ENCODE data around the gene HPGD.

Gene HPGD

DNA sequence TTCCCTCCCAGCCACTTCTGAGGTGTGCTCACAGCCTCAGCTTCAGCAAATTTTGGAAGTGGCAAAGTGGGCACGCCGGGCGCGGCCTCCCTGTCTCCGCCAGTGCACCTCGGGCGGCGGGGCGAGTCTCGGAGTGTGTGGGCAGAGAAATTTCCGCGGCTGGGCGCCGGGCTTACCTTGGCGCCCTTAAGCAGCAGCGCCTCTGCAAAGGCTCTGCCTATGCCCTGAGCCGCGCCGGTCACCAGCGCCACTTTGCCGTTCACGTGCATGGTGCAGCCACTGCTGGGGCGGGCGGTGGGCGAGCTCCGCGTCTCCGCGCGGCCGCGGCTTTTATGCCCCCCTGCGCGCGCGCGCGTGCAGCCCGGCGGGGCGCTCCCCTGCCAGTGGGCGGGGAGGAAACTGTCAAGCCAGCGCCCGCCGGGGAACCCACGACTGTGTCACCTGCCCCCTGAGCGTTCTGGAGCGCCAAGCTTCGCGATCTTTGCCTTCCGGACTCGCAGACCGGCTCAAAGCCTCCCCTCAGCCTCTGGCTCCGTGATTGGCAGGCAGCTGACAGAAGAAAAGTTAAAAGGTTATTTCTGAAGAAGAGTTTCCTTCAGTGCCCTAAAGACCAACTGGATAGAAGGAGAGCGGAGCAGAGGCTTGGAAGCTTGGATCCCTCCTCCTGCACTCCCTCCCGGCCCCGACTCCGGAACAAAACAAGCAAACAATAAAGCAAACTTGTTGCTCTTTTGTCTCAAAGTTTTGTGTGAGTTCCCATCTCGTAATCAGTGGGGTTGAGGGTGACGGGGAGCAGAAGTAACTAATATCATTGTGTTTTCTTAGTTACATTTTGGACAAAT is at the start of gene HPGD:
TSS of gene HPGD (minus strand) at position 306 of the 842 bp plus-strand sequence. CDS start at position 269, 37 bp downstream.
- H3K4me1 Mint-ChIP-seq: peaks cover 20% of the 10 kb centered on the region
- no peaks in the 10 kb centered on the region for H3K36me3 Mint-ChIP-seq (ENCODE audit: low read depth)
- H3K27ac Mint-ChIP-seq: no peak within 1 kb of the TSS
- ATAC-seq (peak; percentile 86), DNase-seq (peak; percentile 63)
- H3K27me3 Mint-ChIP-seq: peaks cover 36% of the 10 kb centered on the region
- H3K4me3 Mint-ChIP-seq: peak within 1 kb of the TSS; percentile 81
- H3K9me3 Mint-ChIP-seq: no peaks in the 10 kb centered on the region

DNA sequence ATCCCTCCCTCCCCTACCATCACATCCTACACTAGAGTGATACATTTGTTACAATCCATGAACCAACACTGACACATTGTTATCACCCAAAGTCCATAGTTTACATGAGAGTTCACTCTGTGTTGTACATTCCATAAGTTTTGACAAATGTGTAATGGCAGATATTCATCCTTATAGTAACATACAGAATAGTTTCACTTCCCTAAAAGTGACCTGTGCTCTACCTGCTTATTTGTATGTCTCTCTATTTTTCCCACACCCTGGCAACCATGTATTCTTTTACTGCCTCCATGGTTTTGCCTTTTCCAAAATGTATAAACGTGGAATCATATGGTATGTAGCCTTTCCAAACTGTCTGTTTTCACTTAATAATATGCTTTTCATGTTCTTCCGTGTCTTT is 42.2 kb upstream of the HPGD start:
- Mint-ChIP-seq H3K4me1 (no peaks in the 10 kb centered on the region), H3K27me3 (no peaks in the 10 kb centered on the region), H3K9me3 (no peaks in the 10 kb centered on the region), H3K27ac (no peak overlapping the region), H3K36me3 (ENCODE audit: low read depth) (no peaks in the 10 kb centered on the region), H3K4me3 (no peak overlapping the region)
- no peak for DNase-seq
- ATAC-seq: no peak

DNA sequence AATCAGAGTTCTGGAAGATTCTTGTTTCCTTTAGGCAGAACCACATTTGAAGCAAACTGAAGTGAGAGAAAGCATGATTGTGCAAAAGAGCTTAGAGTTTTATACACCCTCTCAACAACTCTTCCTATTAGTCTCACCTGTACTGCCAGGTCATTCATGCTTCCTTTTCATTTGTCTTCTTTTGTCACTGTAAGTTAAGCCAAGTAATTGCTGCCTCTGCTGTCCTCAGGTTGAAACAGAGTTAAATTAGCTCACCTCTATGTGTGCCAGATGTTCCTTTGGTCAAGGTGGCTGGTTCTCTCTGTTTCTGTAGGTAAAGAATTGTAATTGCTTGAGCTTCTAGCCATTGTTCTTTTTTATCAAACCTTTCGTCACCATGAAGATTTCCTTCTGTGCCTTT is 41.1 kb upstream of the HPGD start:
- H3K4me1 Mint-ChIP-seq: no peaks in the 10 kb centered on the region
- no peaks in the 10 kb centered on the region for H3K27me3 Mint-ChIP-seq
- ATAC-seq: no peak
- DNase-seq: no peak
- no peak overlapping the region for H3K4me3 Mint-ChIP-seq
- H3K27ac Mint-ChIP-seq: no peak overlapping the region
- H3K9me3 Mint-ChIP-seq: no peaks in the 10 kb centered on the region
- no peaks in the 10 kb centered on the region for H3K36me3 Mint-ChIP-seq (ENCODE audit: low read depth)

GRCh38 chr4:174561560-174561959 is 39.3 kb upstream of the HPGD start:
- Mint-ChIP-seq H3K27ac (no peak overlapping the region), H3K36me3 (ENCODE audit: low read depth) (no peaks in the 10 kb centered on the region), H3K4me3 (no peak overlapping the region), H3K4me1 (no peaks in the 10 kb centered on the region), H3K9me3 (no peaks in the 10 kb centered on the region), H3K27me3 (no peaks in the 10 kb centered on the region)
- no peak for DNase-seq
- ATAC-seq: no peak

DNA sequence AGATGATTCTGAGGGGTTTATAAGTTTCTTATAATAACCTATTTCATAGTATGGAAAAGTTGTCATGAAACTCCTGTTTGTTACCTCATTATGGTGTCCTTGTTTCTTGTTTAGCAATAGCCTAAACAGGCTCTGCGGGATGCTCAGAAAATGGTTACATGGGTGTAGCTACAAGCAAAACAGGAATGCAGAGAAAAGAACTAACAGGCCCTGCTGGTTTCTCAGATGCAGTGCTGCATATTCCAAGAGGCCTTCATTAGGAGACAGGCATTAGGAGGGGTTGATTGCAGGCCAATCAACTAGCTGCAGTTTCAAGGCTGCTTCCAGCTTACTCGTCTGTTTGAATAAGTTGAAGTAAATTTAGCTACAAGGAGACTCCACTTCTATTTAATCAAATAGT is 37.6 kb upstream of the HPGD start:
- Mint-ChIP-seq H3K27me3 (no peaks in the 10 kb centered on the region), H3K36me3 (ENCODE audit: low read depth) (no peaks in the 10 kb centered on the region), H3K9me3 (no peaks in the 10 kb centered on the region), H3K4me3 (no peak overlapping the region), H3K4me1 (no peaks in the 10 kb centered on the region), H3K27ac (no peak overlapping the region)
- no peak for DNase-seq
- no peak for ATAC-seq

GRCh38 chr4:174555789-174556630 is 33.7 kb upstream of the HPGD start:
- no peaks in the 10 kb centered on the region for H3K27me3 Mint-ChIP-seq
- ATAC-seq: no peak
- H3K27ac Mint-ChIP-seq: no peak overlapping the region
- H3K4me3 Mint-ChIP-seq: no peak overlapping the region
- no peaks in the 10 kb centered on the region for H3K9me3 Mint-ChIP-seq
- H3K4me1 Mint-ChIP-seq: no peaks in the 10 kb centered on the region
- H3K36me3 Mint-ChIP-seq (ENCODE audit: low read depth): no peaks in the 10 kb centered on the region
- no peak for DNase-seq

DNA sequence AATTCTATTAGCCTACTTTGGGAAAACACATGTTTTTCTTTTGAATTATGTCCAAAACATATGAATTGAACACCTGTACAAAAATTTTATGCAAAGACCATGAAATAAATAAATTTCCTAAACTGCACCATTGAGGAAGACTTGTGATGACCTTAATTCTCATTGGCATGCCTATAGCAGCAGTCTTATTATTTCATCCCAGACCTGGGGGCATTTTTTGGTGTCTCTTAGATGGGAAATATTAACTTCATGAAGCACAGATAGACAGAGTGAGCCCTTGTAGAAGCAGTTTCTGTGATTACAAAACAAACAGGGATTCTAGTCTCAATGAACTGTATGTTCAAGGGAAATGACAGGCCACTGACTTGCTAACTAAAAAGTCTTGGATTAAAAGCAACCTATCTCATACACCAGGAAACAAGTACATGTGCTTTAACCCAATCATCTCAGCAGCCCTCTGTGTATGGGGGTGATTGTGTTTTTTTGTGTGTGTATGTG is 32.0 kb upstream of the HPGD start:
- no peak for ATAC-seq
- no peaks in the 10 kb centered on the region for H3K4me1 Mint-ChIP-seq
- no peaks in the 10 kb centered on the region for H3K36me3 Mint-ChIP-seq (ENCODE audit: low read depth)
- H3K27me3 Mint-ChIP-seq: no peaks in the 10 kb centered on the region
- H3K27ac Mint-ChIP-seq: no peak overlapping the region
- peaks cover 3% of the 10 kb centered on the region for H3K9me3 Mint-ChIP-seq
- no peak for DNase-seq
- no peak overlapping the region for H3K4me3 Mint-ChIP-seq

DNA sequence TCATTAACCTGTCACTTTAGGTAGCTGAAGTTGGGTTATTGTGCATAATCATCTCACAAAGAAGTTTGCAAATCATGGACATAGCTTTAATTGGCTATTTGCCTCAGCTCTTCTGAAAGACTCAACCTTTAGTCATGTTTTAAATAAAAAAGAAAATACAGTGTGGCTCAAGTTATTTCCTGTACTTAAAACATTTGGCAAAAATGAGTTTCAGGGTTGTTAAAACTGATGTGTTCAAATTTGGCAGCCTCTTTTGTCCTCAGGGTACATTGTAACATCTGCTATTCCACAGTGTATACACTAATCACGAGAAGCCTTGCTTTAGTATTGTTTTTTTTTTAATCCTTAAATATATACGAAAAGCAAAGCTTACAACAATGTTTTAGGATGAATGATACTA is 31.5 kb upstream of the HPGD start:
- Mint-ChIP-seq H3K4me1 (no peaks in the 10 kb centered on the region), H3K4me3 (no peak overlapping the region), H3K36me3 (ENCODE audit: low read depth) (no peaks in the 10 kb centered on the region), H3K27ac (no peak overlapping the region), H3K9me3 (peaks cover 3% of the 10 kb centered on the region), H3K27me3 (no peaks in the 10 kb centered on the region)
- DNase-seq (no peak), ATAC-seq (no peak)

DNA sequence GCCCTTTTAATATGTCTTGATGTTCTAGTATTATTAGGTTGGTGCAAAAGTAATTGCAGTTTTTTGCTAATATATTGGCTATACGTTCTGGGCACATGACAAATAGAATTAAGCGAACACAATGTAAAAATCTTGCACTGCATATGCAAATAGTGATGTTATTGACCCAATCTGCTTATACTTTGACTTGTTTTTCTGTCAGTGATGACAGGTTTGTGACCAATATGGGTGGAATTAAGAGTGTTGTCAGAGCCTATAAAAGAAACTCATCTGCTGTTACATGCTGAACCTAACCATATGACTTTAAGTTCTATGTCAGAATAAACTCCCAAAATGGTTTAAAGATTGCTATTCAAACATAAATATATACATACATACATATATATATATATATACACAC is 30.7 kb upstream of the HPGD start:
- no peaks in the 10 kb centered on the region for H3K27me3 Mint-ChIP-seq
- no peak for ATAC-seq
- no peaks in the 10 kb centered on the region for H3K4me1 Mint-ChIP-seq

GRCh38 chr4:174550541-174550940 is 28.3 kb upstream of the HPGD start:
- Mint-ChIP-seq H3K4me1 (no peaks in the 10 kb centered on the region), H3K27ac (no peak overlapping the region), H3K27me3 (no peaks in the 10 kb centered on the region), H3K4me3 (no peak overlapping the region), H3K36me3 (ENCODE audit: low read depth) (peaks cover 1% of the 10 kb centered on the region), H3K9me3 (peaks cover 14% of the 10 kb centered on the region)
- no peak for DNase-seq
- ATAC-seq: no peak

More for the DNA sequence above, 30.7 kb upstream of the HPGD start:
- no peak overlapping the region for H3K4me3 Mint-ChIP-seq
- no peak overlapping the region for H3K27ac Mint-ChIP-seq
- DNase-seq: no peak
- no peaks in the 10 kb centered on the region for H3K36me3 Mint-ChIP-seq (ENCODE audit: low read depth)
- H3K9me3 Mint-ChIP-seq: peaks cover 6% of the 10 kb centered on the region

DNA sequence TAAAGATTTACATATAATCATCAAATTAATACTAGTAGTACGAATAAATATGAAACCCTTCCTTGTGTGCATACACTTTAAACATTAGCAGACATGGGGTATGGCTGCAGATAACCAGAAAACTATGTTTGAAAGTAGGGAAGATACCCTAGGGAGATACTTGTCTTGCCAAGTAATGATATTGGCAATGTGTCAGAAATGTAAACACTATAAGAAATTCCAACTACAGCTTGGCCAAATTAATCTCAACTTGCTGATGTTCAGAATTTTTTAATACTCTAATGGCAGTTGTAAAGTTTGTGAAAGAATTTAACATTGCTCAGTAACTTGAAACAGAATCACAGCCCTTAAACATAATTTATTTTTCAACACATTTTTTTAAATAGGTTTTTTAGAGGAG is 27.4 kb upstream of the HPGD start:
- ATAC-seq: no peak
- H3K9me3 Mint-ChIP-seq: peaks cover 14% of the 10 kb centered on the region
- H3K27ac Mint-ChIP-seq: no peak overlapping the region
- DNase-seq: no peak
- H3K4me3 Mint-ChIP-seq: no peak overlapping the region
- peaks cover 1% of the 10 kb centered on the region for H3K36me3 Mint-ChIP-seq (ENCODE audit: low read depth)
- H3K4me1 Mint-ChIP-seq: no peaks in the 10 kb centered on the region
- no peaks in the 10 kb centered on the region for H3K27me3 Mint-ChIP-seq

GRCh38 chr4:174545268-174545667 is 23.0 kb upstream of the HPGD start:
- peaks cover 14% of the 10 kb centered on the region for H3K9me3 Mint-ChIP-seq
- H3K4me3 Mint-ChIP-seq: no peak overlapping the region
- no peaks in the 10 kb centered on the region for H3K27me3 Mint-ChIP-seq
- DNase-seq (no peak), ATAC-seq (no peak)
- H3K4me1 Mint-ChIP-seq: no peaks in the 10 kb centered on the region
- H3K36me3 Mint-ChIP-seq (ENCODE audit: low read depth): peaks cover 1% of the 10 kb centered on the region
- no peak overlapping the region for H3K27ac Mint-ChIP-seq

GRCh38 chr4:174544496-174544895 is 22.2 kb upstream of the HPGD start:
- Mint-ChIP-seq H3K4me1 (no peaks in the 10 kb centered on the region), H3K36me3 (ENCODE audit: low read depth) (peaks cover 1% of the 10 kb centered on the region), H3K9me3 (peaks cover 11% of the 10 kb centered on the region), H3K4me3 (no peak overlapping the region), H3K27me3 (no peaks in the 10 kb centered on the region), H3K27ac (no peak overlapping the region)
- DNase-seq: no peak
- no peak for ATAC-seq

DNA sequence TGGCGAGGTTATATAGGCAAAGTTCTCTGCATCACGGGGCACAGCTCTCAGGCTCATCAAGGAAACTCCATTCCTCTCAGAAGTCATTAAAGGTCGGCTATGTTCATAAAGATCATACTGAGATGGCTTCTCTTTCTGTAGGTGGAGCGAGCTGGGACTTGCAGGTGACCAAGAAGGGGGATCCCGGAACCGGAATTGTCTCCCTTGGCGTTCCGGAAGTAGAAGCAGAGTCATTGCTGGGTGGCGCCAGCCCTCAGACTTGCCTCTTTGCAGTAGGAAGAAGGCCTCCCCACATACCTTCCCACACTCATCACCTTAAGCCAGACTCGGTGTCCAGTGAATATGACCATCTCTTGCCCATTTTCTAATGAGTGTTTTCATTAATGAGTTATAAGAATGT is 17.9 kb upstream of the HPGD start:
- no peak overlapping the region for H3K27ac Mint-ChIP-seq
- DNase-seq (no peak), ATAC-seq (no peak)
- H3K9me3 Mint-ChIP-seq: no peaks in the 10 kb centered on the region
- no peaks in the 10 kb centered on the region for H3K27me3 Mint-ChIP-seq
- H3K4me1 Mint-ChIP-seq: no peaks in the 10 kb centered on the region
- no peak overlapping the region for H3K4me3 Mint-ChIP-seq
- no peaks in the 10 kb centered on the region for H3K36me3 Mint-ChIP-seq (ENCODE audit: low read depth)

DNA sequence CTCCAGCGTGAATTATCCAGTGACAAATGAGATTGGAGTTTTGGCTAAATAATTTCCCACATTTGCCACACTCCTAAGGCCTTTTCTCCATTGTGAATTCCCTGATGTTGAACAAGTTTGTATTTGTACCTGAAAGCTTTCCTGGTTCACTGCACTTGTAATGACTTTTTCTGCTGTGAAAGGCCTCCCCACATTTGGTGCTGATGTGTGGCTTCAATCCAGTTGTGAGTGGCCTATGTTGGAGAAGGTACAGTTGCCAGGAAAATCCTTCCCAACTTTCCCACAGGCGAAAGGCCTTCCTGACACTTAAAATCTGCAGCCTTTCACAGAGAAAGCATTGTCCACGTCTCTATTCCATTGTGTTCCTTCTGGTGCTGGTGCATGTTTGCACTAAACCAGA is 17.3 kb upstream of the HPGD start:
- H3K4me3 Mint-ChIP-seq: no peak overlapping the region
- DNase-seq (no peak), ATAC-seq (no peak)
- no peaks in the 10 kb centered on the region for H3K27me3 Mint-ChIP-seq
- H3K9me3 Mint-ChIP-seq: no peaks in the 10 kb centered on the region
- H3K27ac Mint-ChIP-seq: no peak overlapping the region
- H3K4me1 Mint-ChIP-seq: no peaks in the 10 kb centered on the region
- no peaks in the 10 kb centered on the region for H3K36me3 Mint-ChIP-seq (ENCODE audit: low read depth)
